LNCAP (cell line): ENCODE measurements around the gene ACTR8.

ENCODE experiments used
- CTCF ChIP-seq: fragments of 450-650 bp; IDR thresholded peaks from 2 replicates; pipeline ENCODE4 v1.5.1; 2017; ENCODE audit warnings: mild to moderate bottlenecking

Gene ACTR8

GRCh38 chr3:53881691-53882593 lies at the start of gene ACTR8:
ACTR8 (minus strand) TSS chr3:53882152; CDS start chr3:53882101, 51 bp downstream.
- TF ChIP-seq CTCF: no peak

GRCh38 chr3:53921296-53921695 lies 39.3 kb upstream of the ACTR8 start:
- TF ChIP-seq CTCF: peak; percentile 56

GRCh38 chr3:53919741-53920140 lies 37.8 kb upstream of the ACTR8 start:
- no peak for TF ChIP-seq CTCF

GRCh38 chr3:53913401-53913800 lies 31.4 kb upstream of the ACTR8 start:
- TF ChIP-seq CTCF: no peak

- TF ChIP-seq CTCF: no peak
These were observed 20.8 kb upstream of the ACTR8 start for GRCh38 chr3:53902711-53903110.

- no peak for TF ChIP-seq CTCF
These were observed 20.1 kb upstream of the ACTR8 start for GRCh38 chr3:53902067-53902466.

- no peak for TF ChIP-seq CTCF
These were observed 18.8 kb upstream of the ACTR8 start for GRCh38 chr3:53900666-53901331.
